Glutamatergic neuron (in vitro differentiated cells): ENCODE results near the gene SYNDIG1. TPM values are rescaled to one million over a fixed set of nuclear protein-coding genes. Genes with fewer than 3 reads are reported as not detected.
"Not testable (repeated sequence)": the region's sequence is repeated elsewhere in the genome, so short reads cannot be mapped to it uniquely, and the experiment has no call there.

ENCODE experiments used
- DNase-seq: peaks from one replicate; pipeline ENCODE4 v3.0.0; 2022
- H3K27ac Mint-ChIP-seq: one replicate; pipeline ENCODE4 v1.8.0; 2020; ENCODE audit warnings: mild to moderate bottlenecking, mixed read lengths, inconsistent platforms; ENCODE audit not compliant: unreplicated experiment
- H3K27me3 Mint-ChIP-seq: one replicate; pipeline ENCODE4 v1.8.0; 2020; ENCODE audit warnings: mild to moderate bottlenecking, moderate library complexity, mixed read lengths, inconsistent platforms; ENCODE audit not compliant: unreplicated experiment
- H3K36me3 Mint-ChIP-seq: one replicate; pipeline ENCODE4 v1.8.0; 2020; ENCODE audit warnings: mild to moderate bottlenecking, mixed read lengths, inconsistent platforms; ENCODE audit not compliant: unreplicated experiment
- H3K4me1 Mint-ChIP-seq: one replicate; pipeline ENCODE4 v1.8.0; 2020; ENCODE audit warnings: mild to moderate bottlenecking, low read depth, mixed read lengths, inconsistent platforms; ENCODE audit not compliant: unreplicated experiment
- H3K4me3 Mint-ChIP-seq: one replicate; pipeline ENCODE4 v1.8.0; 2020; ENCODE audit warnings: mild to moderate bottlenecking, mixed read lengths, inconsistent platforms; ENCODE audit not compliant: unreplicated experiment
- H3K9me3 Mint-ChIP-seq: one replicate; pipeline ENCODE4 v1.8.0; 2020; ENCODE audit warnings: mild to moderate bottlenecking, moderate library complexity, mixed read lengths, inconsistent platforms; ENCODE audit not compliant: unreplicated experiment
- CTCF ChIP-seq: fragments of 200-600 bp; sonication (generic); IDR thresholded peaks from one replicate; pipeline ENCODE4 v1.5.0; 2021; ENCODE audit not compliant: partially characterized antibody, unreplicated experiment
- total RNA-seq: library from RNA; stranded (reverse); fragmentation: NEBNext Ultra II Directional; extraction: Animal tissue kit (Norgen Biotek cat#: 25700); gene quantifications from one replicate; pipeline ENCODE4 v1.2.1, GENCODE V29; 2021; ENCODE audit not compliant: unreplicated experiment

The SYNDIG1 gene
- total RNA-seq, 1 donor from 2014 or later, result 10.4 TPM

- peaks cover 6% of the 10 kb centered on the region for H3K9me3 Mint-ChIP-seq
- no peak overlapping the region for H3K27ac Mint-ChIP-seq
- H3K36me3 Mint-ChIP-seq, result no peaks in the 10 kb centered on the region
- no peak for TF ChIP-seq CTCF
- peaks cover 18% of the 10 kb centered on the region for H3K4me1 Mint-ChIP-seq
- no peak for DNase-seq
- H3K27me3 Mint-ChIP-seq, result peaks cover 2% of the 10 kb centered on the region
- no peak overlapping the region for H3K4me3 Mint-ChIP-seq
These were observed 35.2 kb downstream of the SYNDIG1 start for GRCh38 chr20:24504331-24505285.

GRCh38 chr20:24506146-24506545 lies 36.7 kb downstream of the SYNDIG1 start:
- DNase-seq, result no peak
- TF ChIP-seq CTCF, result no peak
- Mint-ChIP-seq H3K9me3 (peaks cover 6% of the 10 kb centered on the region), H3K36me3 (no peaks in the 10 kb centered on the region), H3K27me3 (peaks cover 2% of the 10 kb centered on the region), H3K27ac (no peak overlapping the region), H3K4me3 (no peak overlapping the region), H3K4me1 (peaks cover 18% of the 10 kb centered on the region)

DNA sequence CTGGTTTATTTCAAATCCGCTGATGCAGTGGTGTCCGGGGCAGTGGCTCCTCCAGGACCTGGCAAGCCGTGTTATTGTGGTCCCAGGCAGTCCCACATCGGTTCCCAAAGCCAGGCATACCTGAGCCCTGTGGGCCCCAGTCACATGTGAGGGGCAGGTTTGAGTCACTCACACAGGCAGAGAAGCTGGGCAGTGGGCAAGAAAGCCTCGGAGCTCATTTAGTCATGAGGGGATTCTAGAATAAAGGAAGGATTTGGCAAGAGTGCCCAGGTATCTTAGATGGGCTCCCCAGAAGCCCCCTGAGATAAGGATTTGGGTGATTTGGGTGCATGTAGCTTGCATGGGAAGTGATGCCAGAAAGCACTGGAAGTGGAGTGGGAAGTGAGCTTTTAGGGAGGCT lies 37.3 kb downstream of the SYNDIG1 start:
- Mint-ChIP-seq H3K27me3 (peaks cover 2% of the 10 kb centered on the region), H3K27ac (no peak overlapping the region), H3K4me3 (no peak overlapping the region), H3K9me3 (peaks cover 6% of the 10 kb centered on the region), H3K4me1 (peaks cover 18% of the 10 kb centered on the region), H3K36me3 (no peaks in the 10 kb centered on the region)
- DNase-seq, result no peak
- no peak for TF ChIP-seq CTCF

GRCh38 chr20:24507182-24507853 lies 37.9 kb downstream of the SYNDIG1 start:
- no peak for DNase-seq
- peaks cover 2% of the 10 kb centered on the region for H3K27me3 Mint-ChIP-seq
- H3K27ac Mint-ChIP-seq, result no peak overlapping the region
- H3K9me3 Mint-ChIP-seq, result peaks cover 6% of the 10 kb centered on the region
- no peaks in the 10 kb centered on the region for H3K36me3 Mint-ChIP-seq
- H3K4me1 Mint-ChIP-seq, result peaks cover 15% of the 10 kb centered on the region
- no peak overlapping the region for H3K4me3 Mint-ChIP-seq
- TF ChIP-seq CTCF, result no peak

GRCh38 chr20:24512441-24512840 lies 43.0 kb downstream of the SYNDIG1 start:
- DNase-seq, H3K36me3 Mint-ChIP-seq, H3K9me3 Mint-ChIP-seq, H3K27ac Mint-ChIP-seq, H3K27me3 Mint-ChIP-seq, H3K4me1 Mint-ChIP-seq, H3K4me3 Mint-ChIP-seq: not testable (repeated sequence)
